ENCODE measurements around the gene CRELD1. TPM values are rescaled to one million over a fixed set of nuclear protein-coding genes. Genes with fewer than 3 reads are reported as not detected.

CRELD1 gene
- total and polyA plus RNA-seq, 9 of the 15 experiments (the other 6 are each of a cell fraction or from before 2014, with no cell fraction given): 3.3 to 25.8 (median 16.5) TPM

DNA sequence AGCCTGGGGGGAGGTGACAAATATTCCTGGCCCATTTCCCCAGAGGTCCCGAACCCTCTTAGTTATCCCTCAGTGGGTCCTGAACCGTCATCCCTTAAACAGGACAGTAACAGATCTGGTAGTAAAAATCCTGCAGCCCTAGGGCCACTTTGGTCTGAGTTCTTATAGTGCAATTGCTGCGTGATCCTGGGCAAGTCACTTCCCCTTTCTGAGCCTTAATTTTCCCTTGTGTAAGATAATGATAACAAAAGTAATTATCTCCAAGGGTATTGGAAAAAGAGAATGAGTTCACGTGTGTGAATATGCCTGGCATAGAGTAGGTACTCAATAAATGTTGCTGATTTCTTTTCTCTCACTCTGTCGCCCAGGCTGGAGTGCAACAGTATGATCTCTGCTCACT is 46.2 kb upstream of the CRELD1 start:
- no peak overlapping the region for H3K9ac ChIP-seq (ENCODE audit: insufficient read depth in 1 of 2, low read depth in 2 of 2, low read length in 2 of 2)
- H3K9me3 ChIP-seq (replicated peaks; ENCODE audit: control insufficient read depth, insufficient read depth, low read depth, low read length): no peaks in the 10 kb centered on the region
- no peak for DNase-seq (ENCODE audit: extremely low read depth in 1 of 4, low spot score in 3 of 4)
- H3K27ac ChIP-seq (ENCODE audit: extremely low read depth, low read depth, low read length): no peak overlapping the region
- FAIRE-seq: no peak
- H3K27me3 ChIP-seq (ENCODE audit: control insufficient read depth in 2 of 2, insufficient read depth in 2 of 2, low read length in 2 of 2): no peaks in the 10 kb centered on the region
- no peak for ATAC-seq
- H2AFZ ChIP-seq (ENCODE audit: low read depth, low read length): 0 out of 2 replicates have a peak overlapping the region, but pooled peaks have one; percentile 1
- BruUV-seq (replicated peaks): no TSS peak
- 28% methylated on average over 5 of the region's 5 CpGs for WGBS (ENCODE audit: insufficient coverage, low coverage, missing lambda C conversion rate)
- no peak overlapping the region; the same call in 1 of the 2 replicates for H3K4me2 ChIP-seq (ENCODE audit: insufficient read depth, low read length)
- intact Hi-C loops (cut with micrococcal nuclease) (no loop called here), in situ Hi-C loops (cut with MboI) (no loop called here)
- ChIA-PET POLR2A (interaction anchor here (1.1 kb wide), 1 partner anchor 45 kb away, joined by 5 read pairs; no protein-coding TSS in a partner anchor), CTCF (ENCODE audit: low intra/inter-chr PET ratio) (no interaction called here)
- no peak overlapping the region for H3K4me3 ChIP-seq
- H3K9me1 ChIP-seq (ENCODE audit: control insufficient read depth, insufficient read depth, low read length): no peaks in the 10 kb centered on the region
- H3K79me2 ChIP-seq (ENCODE audit: control insufficient read depth, insufficient read depth, low read length): peaks cover 22% of the 10 kb centered on the region
- H4K20me1 ChIP-seq (replicated peaks; ENCODE audit: control insufficient read depth, insufficient read depth, low read length): no peaks in the 10 kb centered on the region
- H3K4me1 ChIP-seq (replicated peaks in 1 of 2; ENCODE audit: control insufficient read depth in 2 of 2, insufficient read depth in 2 of 2, low read length in 2 of 2): peaks cover 21 to 35% of the 10 kb centered on the region in 2 experiments
- peaks cover 9% of the 10 kb centered on the region for H3K36me3 ChIP-seq (ENCODE audit: control insufficient read depth, insufficient read depth, low read length)
- TF ChIP-seq C11orf30 (IDR thresholded peaks at IDR 0.05; ENCODE audit: low read depth) (no peak), TRIM28 (IDR thresholded peaks at IDR 0.05) (no peak), ZNF263 (CRISPR knock-in tag; IDR thresholded peaks at IDR 0.05; ENCODE audit: borderline replicate concordance) (peak; percentile 41; the same call in 1 of the 2 replicates), ZNF518B (CRISPR knock-in tag; IDR thresholded peaks at IDR 0.05) (no peak), GABPA (tag; conservative IDR thresholded peaks at IDR 0.05; ENCODE audit: low read depth) (no peak), BHLHE40 (IDR thresholded peaks at IDR 0.05; ENCODE audit: low read length) (peak; percentile 39; the same call in 1 of the 2 replicates), SPI1 (IDR thresholded peaks at IDR 0.05; ENCODE audit: borderline replicate concordance, low read depth, low read length) (peak; percentile 97), ELK1 (CRISPR knock-in tag; IDR thresholded peaks at IDR 0.05) (no peak), BCOR (IDR thresholded peaks at IDR 0.05) (peak; percentile 64; the same call in 1 of the 2 replicates), ZNF551 (CRISPR knock-in tag; IDR thresholded peaks at IDR 0.05) (no peak)
- TF ChIP-seq, protein P1, sequence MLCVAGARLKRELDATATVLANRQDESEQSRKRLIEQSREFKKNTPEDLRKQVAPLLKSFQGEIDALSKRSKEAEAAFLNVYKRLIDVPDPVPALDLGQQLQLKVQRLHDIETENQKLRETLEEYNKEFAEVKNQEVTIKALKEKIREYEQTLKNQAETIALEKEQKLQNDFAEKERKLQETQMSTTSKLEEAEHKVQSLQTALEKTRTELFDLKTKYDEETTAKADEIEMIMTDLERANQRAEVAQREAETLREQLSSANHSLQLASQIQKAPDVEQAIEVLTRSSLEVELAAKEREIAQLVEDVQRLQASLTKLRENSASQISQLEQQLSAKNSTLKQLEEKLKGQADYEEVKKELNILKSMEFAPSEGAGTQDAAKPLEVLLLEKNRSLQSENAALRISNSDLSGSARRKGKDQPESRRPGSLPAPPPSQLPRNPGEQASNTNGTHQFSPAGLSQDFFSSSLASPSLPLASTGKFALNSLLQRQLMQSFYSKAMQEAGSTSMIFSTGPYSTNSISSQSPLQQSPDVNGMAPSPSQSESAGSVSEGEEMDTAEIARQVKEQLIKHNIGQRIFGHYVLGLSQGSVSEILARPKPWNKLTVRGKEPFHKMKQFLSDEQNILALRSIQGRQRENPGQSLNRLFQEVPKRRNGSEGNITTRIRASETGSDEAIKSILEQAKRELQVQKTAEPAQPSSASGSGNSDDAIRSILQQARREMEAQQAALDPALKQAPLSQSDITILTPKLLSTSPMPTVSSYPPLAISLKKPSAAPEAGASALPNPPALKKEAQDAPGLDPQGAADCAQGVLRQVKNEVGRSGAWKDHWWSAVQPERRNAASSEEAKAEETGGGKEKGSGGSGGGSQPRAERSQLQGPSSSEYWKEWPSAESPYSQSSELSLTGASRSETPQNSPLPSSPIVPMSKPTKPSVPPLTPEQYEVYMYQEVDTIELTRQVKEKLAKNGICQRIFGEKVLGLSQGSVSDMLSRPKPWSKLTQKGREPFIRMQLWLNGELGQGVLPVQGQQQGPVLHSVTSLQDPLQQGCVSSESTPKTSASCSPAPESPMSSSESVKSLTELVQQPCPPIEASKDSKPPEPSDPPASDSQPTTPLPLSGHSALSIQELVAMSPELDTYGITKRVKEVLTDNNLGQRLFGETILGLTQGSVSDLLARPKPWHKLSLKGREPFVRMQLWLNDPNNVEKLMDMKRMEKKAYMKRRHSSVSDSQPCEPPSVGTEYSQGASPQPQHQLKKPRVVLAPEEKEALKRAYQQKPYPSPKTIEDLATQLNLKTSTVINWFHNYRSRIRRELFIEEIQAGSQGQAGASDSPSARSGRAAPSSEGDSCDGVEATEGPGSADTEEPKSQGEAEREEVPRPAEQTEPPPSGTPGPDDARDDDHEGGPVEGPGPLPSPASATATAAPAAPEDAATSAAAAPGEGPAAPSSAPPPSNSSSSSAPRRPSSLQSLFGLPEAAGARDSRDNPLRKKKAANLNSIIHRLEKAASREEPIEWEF (CRISPR knock-in tag; IDR thresholded peaks at IDR 0.05): no peak
- TF ChIP-seq, protein P2, sequence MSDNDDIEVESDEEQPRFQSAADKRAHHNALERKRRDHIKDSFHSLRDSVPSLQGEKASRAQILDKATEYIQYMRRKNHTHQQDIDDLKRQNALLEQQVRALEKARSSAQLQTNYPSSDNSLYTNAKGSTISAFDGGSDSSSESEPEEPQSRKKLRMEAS (CRISPR knock-in tag; IDR thresholded peaks at IDR 0.05): no peak
- TF ChIP-seq, protein P3, sequence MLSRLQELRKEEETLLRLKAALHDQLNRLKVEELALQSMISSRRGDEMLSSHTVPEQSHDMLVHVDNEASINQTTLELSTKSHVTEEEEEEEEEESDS (CRISPR knock-in tag; IDR thresholded peaks at IDR 0.05): no peak
